ENCODE data around the gene SOX6.

GRCh38 chr11:16289541-16289940 is 66.8 kb downstream of the SOX6 start:
- no peak for TF ChIP-seq CTCF (IDR thresholded peaks at IDR 0.05)
- TF ChIP-seq POLR2A (IDR thresholded peaks at IDR 0.05): no peak
